RPMI8226 (cell line): ENCODE data around the gene CLEC18A.
"Not testable (repeated sequence)": the region's sequence is repeated elsewhere in the genome, so short reads cannot be mapped to it uniquely, and the experiment has no call there.

ENCODE experiments used
- DNase-seq: peaks from one replicate; pipeline ENCODE4 v3.0.0-alpha.2; 2015

CLEC18A gene

DNA sequence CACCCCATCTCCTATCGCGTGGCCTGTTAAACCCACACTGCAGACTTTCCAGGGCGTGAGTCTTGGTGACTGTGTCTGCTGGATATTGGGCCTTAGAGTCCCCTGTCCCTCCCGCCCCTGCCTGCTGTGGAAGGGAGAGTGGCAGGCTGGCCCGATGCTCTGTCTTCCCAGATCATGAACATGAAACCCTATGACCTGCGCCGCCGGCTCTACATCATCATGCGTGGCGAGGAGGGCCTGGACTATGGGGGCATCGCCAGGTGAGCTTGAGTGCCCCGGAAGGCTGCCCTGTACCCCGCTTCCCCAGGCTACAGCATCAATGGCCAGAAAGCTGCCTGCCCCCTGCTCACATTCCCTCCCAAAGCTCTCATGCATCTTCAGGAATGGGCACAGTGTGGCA is 19.5 kb upstream of the CLEC18A start:
- DNase-seq: no peak

DNA sequence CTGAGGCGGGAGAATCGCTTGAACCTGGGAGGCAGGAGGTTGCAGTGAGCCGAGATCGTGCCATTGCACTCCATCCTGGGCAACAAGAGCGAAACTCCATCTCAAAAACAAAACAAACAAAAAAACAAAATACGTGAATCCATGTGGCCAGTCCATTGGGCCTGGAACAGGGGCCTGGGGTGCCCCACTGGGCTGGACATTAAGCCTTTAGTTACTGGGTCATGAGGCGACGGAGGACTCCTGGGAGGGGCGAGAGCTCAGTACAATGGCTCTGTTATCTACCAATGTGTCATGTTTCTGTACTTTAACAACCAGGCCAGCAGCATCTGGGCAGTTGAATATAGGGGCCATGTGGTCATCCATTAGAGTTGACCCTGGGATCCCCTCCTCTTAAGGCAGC is 18.9 kb upstream of the CLEC18A start:
- DNase-seq: no peak

- no peak for DNase-seq
Measured at GRCh38 chr16:69932691-69933392, 18.3 kb upstream of the CLEC18A start.

GRCh38 chr16:69934044-69934443 is 17.1 kb upstream of the CLEC18A start:
- no peak for DNase-seq

- DNase-seq: no peak
Measured at GRCh38 chr16:69934751-69935150, 16.4 kb upstream of the CLEC18A start.

- DNase-seq: no peak
Measured at GRCh38 chr16:69935278-69935711, 15.8 kb upstream of the CLEC18A start.

DNA sequence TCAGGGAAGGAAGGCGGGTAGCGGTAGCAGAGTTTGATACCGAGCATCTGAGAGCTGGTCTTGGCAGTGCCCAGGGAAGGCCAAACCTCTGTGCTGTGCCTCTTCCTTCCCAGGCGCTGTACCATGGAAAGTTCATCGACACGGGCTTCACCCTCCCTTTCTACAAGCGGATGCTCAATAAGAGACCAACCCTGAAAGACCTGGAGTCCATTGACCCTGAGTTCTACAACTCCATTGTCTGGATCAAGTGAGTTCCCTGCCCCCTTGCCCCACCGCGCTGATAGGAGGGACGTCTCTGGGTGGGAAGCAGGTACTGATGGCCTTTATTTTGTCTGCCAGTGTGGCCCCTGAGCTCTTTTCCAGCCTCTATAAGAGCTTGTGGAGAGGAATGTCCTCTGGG is 15.4 kb upstream of the CLEC18A start:
- no peak for DNase-seq

- DNase-seq: no peak
Measured at GRCh38 chr16:69936252-69936651, 14.9 kb upstream of the CLEC18A start.

- no peak for DNase-seq
Measured at GRCh38 chr16:69936751-69937211, 14.4 kb upstream of the CLEC18A start.

DNA sequence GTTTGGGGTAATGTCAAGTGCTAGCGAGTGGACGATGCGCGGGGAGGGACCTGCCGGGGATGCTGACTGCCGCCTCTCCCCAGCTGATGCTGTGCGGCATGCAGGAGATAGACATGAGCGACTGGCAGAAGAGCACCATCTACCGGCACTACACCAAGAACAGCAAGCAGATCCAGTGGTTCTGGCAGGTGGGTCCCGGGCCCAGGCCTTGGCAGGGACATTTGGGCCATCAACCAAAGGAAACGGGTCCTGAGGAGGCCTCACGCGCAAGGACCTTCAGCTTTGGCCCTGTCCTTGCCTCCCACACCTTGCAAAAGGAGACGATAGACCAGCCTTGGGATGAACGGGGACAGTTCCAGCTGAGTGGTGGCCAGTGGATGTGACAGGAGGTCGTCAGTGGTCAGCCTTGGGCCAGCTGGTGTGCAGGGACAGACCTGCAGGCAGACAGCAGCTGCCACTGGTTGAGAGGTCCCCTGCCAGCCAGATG is 13.6 kb upstream of the CLEC18A start:
- DNase-seq: no peak

GRCh38 chr16:69938981-69939820 is 11.9 kb upstream of the CLEC18A start:
- no peak for DNase-seq

- DNase-seq: no peak
Measured at GRCh38 chr16:69939821-69940585, 11.1 kb upstream of the CLEC18A start.

DNA sequence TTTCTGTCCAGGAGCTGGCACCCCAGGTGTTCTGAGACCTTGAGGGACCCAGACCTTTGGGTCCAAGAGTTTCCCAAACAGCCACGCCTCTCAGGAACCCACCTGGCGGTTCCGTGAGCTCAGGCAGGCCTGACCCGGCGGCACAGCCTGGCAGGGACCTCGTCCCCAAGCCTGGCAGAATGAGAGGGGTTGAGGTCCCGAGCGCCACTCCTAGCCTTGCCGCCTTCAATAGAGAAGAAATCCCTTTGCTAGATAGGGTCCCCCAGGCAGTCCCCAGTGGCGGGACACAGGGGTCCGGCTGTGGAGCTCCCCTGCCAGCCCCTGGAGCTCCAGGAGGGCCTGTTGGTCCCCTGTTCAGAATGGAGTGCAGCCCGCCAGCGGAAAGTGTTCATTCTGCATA is 10.5 kb upstream of the CLEC18A start:
- DNase-seq: no peak

- no peak for DNase-seq
Measured at GRCh38 chr16:69941251-69942098, 9.7 kb upstream of the CLEC18A start.

GRCh38 chr16:69942099-69942491 is 9.0 kb upstream of the CLEC18A start:
- DNase-seq: no peak

DNA sequence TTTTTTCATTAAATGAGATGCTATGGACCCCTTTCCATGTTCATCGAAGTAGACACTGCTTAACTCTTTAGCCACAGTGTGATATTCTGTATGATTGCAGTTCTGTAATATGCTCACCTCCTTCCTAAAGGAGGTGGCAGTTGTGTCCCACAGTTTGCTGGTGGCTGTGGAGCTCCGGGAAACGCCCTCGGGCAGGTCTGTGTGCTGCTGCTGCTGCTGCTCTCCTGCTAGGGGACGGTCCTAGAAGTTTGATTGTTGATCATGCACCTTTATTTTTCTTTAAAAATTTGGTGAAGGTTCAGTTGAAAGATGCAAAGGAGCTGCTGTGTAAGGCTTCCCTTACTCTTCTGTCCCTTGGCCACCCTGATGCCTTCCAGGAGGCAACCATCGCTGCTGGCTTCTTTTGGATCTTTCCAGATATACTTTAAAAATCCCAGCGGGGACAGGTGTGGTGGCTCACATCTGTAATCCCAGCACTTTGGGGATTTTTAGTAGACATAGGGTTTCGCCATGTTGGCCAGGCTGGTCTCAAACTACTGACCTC is 8.4 kb upstream of the CLEC18A start:
- no peak for DNase-seq

- DNase-seq: not testable (repeated sequence)
Measured at GRCh38 chr16:69943241-69944036, 7.7 kb upstream of the CLEC18A start.

DNA sequence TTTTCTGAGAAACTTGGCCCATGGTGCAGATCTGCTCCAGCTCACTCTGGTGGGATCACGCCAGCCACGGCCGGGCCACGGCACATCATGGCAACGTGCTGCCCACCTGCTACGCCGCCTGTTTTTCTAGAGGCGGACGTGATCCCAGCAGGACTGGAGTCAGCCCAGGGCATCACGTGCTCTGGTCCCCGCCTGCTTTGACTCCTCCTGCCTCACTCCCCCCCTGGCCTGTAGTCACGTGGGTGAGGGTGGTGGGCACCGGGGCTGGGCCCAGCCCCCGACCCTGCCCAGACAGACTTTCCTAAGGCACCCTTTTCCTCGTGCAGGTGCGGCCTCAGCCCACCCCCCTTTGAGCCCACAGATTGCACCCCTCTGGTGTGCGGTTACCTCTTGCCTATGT is 723 bp upstream of the CLEC18A start:
- DNase-seq: not testable (repeated sequence)

DNA sequence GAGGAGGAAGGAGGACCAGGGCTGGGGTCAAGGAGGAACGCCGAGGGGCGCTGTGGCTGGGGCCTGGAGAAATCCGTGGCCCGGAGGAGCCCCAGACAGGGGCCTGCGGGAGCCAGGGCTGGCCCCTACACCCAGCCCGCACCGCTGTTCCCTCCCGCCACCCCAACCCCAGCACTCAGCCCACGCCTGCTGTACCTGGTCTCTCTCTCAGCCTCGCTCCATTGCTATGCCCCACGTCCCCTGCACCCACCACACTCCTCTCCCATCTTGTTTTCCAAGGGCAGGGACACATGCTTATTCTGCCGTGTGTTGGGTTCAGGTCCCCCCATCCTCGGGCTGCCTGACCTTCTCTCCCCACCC is 518 bp downstream of the CLEC18A start:
- DNase-seq: not testable (repeated sequence)

- not testable (repeated sequence) for DNase-seq
Measured at GRCh38 chr16:69952116-69952515, 982 bp downstream of the CLEC18A start.
